ENCODE measurements around the gene LRP11.
"Not testable (repeated sequence)": the region's sequence is repeated elsewhere in the genome, so short reads cannot be mapped to it uniquely, and the experiment has no call there.

LRP11 gene

DNA sequence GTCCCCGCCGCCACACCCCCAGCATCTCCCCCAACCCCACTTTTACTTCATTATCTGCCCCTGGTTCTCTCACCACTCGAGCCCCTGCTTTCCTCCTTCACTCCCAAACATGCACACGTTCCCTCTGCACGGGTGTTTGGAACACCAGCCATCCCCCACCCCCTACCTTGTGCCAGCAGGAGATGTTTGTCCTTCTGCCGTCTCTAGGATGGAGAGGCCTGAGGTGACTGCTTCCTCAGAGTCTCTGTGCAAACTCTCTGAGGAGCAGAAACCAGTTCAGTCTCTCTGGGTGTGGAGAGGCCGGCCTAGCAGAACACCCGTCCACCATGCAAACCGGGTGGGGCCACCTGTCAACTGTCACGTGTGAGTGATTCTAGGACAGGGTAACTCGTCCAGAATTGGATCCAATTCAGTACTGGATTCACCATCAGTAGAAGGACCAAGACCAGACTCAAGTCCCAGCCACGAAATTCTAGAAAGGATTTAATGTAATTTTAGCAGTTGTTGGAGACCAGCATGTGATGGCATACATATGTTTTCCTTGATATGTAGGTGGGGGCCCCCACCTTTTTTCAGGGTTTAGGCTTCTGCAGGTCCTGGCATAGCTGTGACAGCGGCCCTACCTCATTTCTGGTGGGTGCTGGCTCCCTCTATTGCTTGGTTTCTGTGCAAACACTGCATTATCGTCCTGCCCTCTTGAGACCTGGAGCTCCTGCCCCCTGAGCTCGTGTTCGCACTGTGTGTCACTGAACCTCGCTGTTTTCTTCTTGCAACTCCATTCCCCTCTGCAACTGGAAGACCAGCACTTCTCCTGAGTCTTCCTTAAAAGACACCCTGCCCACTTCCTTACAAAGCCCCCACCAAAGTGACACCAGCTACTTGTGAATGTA, 33.9 kb upstream of the LRP11 start, which contains the start of gene RAET1E:
RAET1E (minus strand) TSS at position 259 of the 890 bp plus-strand sequence. CDS start 7,212 bp downstream, outside the sequence.
- no peak for DNase-seq

DNA sequence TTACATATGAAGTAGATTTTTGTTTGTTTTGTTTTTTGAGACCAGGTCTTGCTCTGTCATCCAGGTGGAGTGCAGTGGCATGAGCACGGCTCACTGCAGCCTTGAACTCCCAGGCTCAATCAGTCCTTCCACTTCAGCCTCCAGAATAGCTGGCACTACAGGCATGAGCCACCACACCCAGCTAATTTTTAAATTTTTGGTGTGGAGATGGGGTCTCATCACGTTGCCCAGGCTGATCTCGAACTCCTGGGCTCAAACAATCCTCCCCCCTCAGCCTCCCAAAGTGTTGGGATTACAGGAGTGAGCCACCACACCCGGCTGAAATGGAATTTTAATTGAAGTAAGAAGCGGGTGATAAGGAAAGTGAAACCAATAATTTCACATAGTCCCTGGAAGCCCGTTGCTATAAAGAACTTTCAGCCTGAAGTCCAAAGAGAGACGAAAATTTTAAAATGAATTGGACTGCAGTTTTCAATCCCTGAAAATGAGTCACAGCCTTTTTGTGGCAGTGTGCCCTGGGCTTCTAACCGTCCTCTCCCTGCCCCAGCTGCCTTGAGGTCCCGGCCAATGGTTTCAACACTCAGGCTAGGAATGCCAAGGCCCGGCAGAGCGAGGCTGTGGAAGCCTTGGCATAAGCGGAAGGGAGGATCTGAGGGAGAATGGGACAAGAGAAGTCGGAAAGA, 33.0 kb upstream of the LRP11 start:
- DNase-seq: no peak

DNA sequence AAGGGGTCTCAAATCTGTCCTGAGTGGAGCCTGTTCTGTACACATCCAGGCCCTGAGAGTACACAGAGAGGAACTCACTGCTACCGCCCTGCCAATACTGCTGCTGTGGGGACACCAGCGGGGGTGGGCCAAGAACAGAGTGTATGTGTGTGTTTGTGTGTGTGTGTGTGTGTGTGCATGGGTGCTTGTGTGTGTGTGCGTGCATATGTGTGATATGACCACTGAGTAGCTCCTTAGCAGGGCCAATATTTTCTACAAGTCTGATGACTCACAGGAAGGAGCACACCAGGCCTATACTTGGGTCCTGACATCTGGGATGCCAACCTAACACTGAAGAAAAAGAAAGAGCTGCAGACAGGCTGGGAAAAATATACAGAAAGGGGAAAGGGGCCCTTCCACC, 32.3 kb upstream of the LRP11 start:
- DNase-seq: no peak

DNA sequence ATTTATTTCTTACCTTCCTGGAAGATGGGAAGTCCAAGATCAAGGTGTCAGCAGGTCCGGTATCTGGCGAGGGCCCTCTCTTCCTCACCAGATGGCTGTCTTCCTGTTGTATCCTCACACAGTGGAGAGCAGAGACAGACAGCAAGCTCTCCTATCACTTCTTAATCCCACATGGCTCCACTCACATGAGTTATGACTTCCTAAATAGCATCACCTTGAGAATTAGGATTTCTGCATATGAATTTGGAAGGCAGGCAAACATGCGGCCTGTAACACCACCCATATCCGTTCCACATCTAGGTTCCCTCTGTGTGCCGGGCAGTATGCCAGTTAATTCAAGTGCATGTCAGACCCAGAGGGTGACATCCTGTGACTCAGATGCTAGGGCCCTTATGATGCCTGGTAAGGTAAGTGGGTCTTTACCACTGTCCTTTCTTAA, 31.7 kb upstream of the LRP11 start:
- no peak for DNase-seq

DNA sequence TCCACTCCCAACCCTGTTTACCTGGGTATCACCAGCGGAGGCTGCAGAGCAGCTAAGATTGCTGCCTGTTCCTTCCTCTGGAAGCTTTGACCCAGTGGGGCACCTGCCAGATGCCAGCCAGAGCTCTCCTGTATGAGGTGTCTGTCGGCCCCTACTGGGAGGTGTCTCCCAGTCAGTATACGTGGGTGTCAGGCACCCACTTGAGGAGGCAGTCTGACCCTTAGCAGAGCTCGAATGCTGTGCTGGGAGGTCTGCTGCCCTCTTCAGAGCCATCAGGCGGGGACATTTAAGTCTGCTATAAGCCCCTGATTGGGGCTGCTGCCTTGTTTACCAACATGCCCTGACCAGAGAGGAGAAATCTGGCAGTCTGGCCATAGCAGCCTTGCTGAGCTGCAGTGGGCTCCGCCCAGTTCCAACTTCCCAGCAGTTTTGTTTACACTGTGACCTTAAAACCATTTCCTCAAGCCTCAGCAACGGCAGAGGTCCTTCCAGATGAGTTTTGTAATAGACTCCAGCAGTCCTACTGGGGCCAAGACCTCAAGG, 31.0 kb upstream of the LRP11 start:
- DNase-seq: no peak

DNA sequence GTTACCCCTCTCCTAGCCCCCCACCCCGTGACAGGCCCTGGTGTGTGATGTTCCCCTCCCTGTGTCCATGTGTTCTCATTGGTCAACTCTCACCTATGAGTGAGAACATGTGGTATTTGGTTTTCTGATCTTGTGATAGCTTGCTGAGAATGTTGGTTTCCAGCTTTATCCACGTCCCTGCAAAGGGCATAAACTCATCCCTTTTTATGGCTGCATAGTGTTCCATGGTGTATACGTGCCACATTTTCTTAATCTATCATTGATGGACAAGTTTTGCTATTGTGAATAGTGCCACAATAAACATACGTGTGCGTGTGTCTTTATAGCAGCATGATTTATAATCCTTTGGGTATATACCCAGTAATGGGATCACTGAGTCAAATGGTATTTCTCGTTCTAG, 27.7 kb upstream of the LRP11 start:
- DNase-seq: not testable (repeated sequence)

DNA sequence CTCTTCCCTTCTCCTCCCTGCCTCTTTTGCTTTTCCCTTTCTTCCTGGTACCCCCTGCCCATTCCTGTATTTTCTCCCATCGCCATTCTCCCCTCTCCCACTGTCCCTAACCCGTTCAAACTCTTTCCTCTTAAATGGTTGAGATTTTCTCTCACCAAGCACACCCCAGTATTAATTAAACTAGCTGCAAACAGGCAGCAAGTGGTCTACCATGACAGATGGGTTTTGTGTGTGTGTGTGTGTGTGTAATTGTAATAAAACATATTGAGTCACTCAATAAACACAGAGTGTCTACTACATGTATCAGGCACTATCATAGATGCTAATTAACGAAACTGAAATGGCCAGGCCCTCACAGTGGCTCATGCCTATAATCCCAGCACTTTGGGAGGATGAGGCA, 27.1 kb upstream of the LRP11 start:
- DNase-seq: no peak

DNA sequence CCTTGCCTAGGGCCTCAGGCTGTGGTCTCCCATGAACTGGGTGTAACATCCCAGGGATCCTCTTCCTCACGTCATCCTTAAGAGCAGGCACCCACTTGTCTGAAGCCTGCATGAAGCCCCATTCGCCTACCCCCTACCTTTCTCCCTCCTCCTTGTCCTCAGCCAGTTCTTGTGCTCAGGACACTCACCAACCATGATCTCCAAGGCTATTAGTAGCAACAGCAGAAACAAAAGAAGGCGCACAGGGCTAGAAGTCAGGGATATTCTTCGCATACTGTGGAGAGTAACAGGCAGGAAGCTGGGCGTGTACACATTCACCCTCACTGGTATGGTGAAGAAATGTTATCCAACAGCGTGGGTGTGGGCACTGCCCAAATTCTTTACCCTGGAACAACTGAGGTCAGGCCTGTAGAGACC, 26.5 kb upstream of the LRP11 start:
- no peak for DNase-seq

DNA sequence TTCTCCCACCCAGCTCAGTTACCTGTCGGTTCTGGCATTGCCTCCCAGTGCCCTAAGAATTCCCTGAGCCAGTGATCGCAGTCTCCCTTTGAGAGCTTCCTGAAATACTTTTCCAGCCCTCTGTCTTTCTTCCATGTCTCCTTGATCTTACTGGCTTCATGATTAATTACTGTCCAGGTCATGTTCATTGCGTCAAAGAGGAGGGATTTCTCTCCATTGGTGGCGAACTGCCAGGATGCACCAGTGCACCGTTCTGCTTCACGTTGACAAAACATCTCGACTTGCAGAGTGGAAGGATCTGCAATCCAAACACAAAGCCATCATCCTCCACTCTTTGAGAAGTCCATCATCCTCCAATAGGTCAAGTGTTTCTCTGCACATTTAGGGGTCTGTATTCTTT, 25.2 kb upstream of the LRP11 start:
- DNase-seq: no peak

DNA sequence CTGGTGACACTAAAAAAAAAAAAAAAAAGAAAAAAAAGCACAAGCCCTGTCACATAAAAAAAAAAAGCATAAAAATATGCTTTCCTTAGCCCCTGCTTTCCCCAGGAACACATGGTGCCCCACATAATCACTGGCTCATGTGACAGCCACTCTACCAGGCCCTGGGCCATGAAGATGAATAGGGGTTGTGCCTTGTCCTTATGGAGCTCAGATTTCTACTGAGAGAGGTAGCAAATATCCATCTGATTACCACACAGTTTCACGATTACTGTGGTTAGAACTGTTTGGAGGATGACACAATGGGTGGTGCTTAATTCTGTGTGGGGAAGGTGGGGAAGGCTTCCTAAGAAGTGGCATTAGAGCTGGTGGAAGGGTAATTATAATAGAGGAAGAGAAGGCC, 24.5 kb upstream of the LRP11 start:
- DNase-seq: no peak

DNA sequence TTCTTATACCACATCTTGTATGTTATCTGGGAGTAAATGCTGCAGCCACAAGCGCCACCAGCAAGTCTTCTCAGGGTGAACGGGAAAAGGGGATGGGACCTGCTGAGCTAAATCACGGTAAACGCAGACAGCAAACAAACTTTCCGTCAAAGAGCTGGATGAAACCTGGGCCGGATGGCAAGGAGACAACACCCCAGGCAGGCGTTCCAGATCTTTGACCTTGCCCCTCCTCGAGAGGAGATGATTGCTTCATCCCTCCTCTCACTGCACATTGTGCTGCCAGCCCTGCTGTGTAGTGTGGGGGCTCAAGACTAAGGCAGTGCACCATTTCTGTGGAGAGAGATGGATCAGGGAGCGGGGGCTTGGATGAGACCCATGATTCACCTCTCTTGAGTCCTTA, 23.9 kb upstream of the LRP11 start:
- no peak for DNase-seq

DNA sequence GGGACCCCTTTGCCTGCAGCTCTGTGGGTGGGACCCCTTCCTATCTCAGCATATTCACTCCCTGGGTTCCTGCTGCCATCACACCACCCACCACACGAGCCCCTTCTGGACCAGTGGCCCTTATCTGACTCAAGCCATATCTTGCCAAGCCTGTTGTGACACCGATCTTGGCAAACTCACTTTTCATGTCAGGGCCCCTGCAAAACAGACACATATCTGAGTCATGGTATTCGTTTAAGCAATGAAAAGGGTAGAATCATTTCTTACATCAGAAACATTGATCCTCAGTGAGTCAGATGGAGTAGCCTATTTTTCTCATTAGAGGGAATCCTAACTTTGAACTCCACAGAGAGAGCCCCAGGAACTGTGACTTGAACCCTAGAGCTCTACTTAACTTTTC, 23.2 kb upstream of the LRP11 start:
- DNase-seq: no peak

DNA sequence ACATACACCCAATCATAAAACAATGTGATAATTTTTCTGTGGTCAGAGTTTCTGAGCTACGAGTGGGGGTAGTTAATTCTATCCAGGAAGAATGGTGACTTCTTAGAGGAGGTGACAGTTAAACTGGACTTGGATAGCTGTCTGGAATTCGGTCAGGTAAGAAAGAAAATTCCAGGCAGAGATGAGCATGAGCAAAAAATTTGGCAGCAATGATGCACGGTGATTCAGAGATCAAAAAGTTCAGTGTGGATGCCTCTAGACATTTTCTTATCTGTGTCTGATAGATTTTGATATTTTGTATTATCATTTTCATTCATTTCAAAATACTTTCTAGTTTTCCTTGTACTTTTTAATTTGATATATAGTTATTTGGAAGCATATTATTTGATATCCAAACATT, 21.7 kb upstream of the LRP11 start:
- DNase-seq: no peak

DNA sequence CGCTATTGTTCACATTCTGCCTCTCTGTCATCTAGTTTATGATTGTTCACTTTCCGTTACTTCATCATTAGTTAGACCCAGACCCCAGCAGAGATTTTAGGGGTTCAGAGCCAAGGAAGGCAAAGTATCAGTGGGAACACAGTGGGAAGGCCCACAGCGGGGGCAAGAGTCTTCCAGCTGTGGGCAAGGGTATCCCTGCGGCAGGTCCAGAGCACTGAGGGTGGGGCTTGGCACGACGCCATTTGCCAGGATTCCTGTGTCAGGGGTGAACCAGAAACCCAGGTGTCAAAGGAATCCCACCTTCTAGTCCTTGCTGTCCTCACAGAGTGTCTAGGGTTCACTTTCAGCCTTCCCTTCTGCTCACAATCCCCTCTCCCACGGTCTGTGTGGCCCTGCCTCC, 20.5 kb upstream of the LRP11 start:
- no peak for DNase-seq

DNA sequence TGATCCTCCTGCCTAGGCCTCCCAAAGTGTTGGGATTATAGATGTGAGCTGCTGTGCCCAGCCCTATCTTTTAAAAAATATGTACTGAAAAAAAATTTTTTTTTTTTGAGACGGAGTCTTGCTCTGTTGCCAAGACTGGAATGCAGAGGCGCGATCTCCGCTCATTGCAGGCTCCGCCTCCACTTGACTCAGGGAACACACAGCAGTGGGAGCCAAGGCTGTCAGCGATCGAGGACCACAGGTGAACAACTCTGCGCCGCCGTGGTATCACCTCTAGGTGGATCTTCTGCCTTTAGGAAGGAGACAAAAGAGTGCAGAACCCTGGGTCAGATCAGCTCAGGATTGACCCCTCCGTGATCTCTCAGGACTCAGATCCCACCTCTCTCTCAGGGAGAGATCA, 20.1 kb upstream of the LRP11 start:
- DNase-seq: no peak

DNA sequence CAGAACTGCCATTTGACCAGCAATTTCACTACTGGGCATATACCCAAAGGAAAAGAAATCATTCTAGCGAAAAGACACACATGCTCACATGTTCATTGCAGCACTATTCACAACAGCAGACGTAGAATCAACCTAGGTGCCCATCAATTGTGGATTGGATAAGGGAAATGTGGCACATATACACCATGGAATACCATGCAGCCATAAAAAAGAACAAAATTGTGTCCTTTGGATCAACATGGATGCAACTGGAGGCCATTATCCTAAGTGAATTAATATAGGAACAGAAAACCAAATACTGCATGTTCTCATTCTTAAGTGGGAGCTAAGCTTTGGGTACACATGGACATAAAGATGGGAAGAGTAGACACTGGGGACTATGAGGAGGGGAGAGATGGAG, 17.7 kb upstream of the LRP11 start:
- no peak for DNase-seq

DNA sequence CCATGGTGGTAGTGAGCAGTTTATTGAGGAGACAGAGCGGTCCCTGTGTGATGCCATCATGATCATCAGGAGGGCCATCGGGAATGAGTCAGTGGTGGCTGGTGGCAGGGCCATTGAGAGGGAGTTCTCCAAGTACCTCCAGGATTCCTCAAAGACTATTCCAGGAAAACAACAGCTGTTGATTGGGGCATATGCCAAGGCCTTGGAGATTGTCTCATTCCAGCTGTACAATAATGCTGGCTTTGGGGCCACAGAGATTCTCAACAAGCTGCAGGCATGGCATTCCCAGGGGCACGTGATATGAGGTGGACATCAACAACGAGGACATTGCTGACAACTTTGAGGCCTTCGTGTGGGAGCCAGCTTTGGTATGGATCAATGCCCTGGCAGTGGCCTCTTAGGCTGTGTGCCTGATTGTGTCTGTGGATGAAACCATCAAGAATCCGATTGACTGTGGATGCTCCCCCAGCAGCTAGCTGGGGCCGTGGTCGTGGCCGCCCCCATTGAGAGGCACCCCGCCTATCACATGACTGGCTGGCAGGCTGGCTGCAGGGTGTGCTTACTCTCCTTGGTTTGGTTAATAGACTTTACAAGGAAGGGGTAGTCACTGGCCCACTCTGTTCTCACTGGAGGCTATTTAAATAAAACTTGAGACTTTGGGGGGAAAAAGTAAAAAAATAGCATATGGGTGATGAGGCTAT, 17.1 kb upstream of the LRP11 start:
- DNase-seq: no peak

DNA sequence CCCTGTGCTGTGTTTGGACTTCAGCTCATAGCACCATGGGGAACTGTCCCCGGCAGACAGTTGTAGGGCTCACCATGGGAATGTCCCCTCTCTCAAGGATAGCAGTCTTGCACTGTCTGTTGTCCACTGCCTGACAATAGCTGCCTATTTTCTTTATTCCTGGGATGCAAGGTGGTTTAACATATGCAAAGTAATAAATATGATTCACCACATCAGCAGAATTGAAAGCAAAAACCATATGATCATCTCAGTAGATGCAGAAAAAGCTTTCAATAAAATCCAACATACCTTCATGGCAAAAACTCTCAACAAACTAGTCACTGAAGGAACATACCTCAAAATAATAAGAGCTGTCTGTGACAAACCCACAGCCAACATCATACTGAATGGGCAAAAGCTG, 13.5 kb upstream of the LRP11 start:
- DNase-seq: no peak

DNA sequence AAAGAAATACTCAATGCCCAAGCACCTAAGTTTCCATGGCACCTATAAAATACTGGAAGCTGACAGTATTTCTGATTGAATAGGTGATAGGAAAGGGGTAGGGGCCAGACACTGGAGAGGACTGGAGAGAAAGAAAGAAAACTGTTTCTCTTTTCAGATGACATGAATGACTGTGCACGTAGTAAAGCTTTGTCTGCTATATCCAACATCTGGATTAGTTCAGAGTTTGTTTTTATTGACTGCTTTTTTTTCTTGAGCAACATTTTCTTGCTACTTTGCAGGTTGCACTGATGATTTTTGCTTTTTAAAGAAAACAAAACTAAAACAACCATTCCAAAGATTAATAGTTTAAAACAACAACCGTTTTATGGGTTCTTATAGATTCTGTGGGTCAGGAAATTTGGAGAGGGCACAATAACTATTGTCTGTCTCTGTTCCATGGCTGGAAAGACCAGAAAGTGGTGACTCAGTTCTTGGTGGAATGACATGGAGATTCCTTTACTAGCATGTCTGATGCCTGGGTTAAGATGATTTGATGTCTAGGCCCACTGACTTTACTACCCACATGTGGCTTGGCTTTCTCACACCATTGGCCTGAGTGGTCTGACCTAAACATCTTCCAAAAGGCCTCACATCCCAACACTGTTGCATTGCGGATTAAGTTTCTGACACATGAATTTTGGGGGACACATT, 12.2 kb upstream of the LRP11 start:
- DNase-seq: no peak

DNA sequence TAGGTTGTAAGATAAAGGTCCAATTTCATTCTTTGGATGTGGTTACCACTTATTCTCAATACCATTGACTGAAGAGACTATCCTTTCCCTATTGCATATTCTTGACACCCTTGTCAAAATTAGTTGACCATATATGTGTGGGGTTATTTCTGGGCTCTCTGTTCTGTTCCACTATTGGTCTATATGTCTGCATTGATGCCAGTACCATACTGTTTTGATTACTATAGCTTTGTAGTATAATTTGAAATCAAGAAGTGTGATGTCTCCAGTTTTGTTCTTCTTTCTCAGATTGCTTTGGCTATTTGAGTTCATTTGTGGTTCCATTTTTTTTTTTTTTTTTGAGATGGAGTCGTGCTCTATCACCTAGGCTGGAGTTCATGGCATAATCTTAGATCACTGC, 8.1 kb upstream of the LRP11 start:
- DNase-seq: no peak

DNA sequence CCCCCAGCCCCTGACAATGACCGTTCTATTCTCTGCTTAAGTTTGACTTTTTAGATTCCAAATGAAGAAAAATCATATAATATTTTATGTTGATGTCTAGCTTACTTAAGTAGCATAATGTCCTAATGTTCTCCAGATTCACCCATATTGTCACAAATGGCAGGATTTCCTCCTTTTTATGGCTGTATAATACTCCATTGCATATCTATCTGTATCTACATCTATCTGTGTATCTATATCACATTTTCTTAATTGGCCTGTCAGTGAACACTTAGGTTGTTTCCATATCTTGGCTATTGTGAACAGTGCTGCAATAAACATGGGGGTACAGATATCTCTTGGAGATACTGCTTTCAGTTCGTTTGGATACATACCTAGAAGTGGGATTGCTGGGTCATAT, 7.0 kb upstream of the LRP11 start:
- DNase-seq: no peak

DNA sequence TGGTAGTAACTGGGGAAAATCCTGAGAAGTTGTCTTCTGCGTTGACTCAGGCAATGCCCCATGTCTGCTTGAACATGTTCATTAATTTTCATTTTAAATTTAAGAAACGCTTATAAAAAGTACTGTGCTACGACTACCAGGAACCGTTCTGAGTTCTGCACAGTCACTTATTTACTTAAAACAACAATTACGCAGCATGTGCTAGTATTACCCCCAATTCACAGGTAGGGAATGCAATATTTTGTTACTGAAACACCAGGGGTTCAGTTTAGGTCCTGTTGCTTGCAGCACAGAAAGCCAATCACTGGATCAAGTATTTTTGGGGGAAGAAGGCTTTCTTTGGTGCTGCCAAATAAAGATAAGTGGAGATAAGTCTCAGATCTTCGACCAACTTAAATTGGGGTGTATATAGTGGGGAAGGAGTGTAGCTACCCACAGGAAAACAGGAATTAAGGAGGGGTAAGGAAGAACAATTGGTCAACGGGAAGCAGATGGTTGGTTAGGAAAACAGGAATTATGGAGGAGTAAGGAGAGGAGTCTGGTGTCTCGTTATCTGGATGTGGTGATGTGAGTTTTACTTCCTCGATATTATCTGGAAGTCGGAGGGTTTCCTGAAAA, 5.2 kb upstream of the LRP11 start:
- no peak for DNase-seq
